HG02870 (cell line): Measurements from ENCODE around the gene ANKRD34B.
A peak's percentile ranks its signal among the peaks of the same experiment; 100 is the strongest.
"Not testable (repeated sequence)": the region's sequence is repeated elsewhere in the genome, so short reads cannot be mapped to it uniquely, and the experiment has no call there.

Experiments used
- ATAC-seq: cut with Tn5 transposase; IDR thresholded peaks from one replicate; pipeline ENCODE4 v1.9.1; 2021; ENCODE audit warnings: mild to moderate bottlenecking, moderate library complexity; ENCODE audit not compliant: unreplicated experiment

ANKRD34B gene

DNA sequence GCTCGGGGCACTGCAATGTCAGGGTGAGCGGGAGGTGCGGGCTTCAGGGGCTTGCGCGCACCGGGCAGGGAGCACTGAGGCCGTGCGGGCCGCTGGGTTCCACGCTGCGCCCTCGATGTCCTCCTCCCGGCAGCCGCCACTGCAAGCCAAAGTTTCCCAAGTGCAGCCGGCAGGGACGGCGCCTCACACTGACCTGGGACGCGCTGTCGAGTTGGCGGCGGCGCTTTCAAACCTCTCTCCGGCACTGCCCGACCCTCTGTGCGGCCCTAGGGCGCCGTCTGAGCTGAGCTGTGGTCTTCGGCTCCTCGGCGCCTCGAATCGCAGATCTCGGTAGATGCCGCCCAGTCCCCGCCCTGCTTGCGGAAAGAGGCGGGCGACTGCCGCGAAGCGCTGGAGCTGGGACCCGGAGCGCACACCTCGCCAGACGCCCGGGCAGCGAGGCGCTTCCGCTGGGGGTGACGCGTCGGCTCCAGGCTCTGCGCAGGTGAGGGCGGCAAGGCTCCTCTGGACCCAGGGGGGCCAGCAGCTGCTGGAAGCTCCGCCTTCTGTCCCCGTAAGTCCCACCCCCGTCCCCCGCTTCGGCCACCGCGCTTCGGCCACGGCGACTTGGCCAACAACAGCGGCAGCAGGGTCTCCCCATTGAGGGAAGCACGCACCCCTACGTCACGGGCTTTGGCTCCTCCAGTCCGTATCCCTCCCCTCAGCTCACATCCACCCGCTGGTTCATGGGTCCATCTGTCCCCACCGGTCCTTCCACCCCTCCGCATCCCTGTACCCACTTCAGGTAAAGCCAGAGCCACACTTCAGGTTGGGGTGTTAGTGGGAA lies at the start of gene ANKRD34B:
TSS of gene ANKRD34B (minus strand) at position 320 of the 826 bp plus-strand sequence. CDS start 10,261 bp downstream, outside the sequence.
- ATAC-seq, result no peak

DNA sequence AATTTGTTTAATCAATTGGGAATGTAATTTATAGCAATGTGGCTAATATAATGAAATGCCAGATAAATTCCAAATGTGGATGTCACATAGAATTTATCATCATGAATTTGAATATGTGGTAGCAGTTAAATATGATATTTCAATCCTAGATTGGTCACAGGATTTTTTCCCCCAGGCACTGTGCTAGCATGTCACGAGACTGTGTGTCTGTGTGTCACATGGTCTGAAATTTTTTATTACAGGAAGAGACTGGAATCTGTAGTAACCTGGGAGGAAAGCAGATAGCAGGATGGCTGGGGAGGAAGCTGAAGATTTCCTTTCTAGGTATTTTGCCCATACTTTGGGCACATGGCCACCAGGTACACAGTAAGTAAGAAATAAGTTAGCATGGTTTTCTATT lies 49.0 kb upstream of the ANKRD34B start:
- ATAC-seq, result no peak

DNA sequence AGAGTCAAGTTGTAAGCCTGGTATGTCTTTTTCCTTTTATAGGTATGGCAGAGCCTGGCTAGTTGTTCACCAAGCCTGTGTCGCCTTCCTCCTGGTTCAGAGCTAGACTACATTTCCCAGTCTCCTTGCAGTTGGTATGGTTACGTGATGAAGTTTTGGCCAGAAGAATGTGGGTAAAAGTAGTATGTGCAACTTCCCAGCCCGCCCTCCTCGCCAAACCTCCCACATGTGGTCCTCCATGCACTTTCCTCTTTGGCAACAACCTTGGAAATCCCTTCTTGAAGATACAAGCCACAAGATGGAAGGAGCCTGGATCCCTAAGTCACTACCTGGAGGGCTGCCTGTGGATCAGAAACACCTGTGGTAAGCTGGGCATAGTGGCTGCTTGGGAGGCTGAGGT lies 48.4 kb upstream of the ANKRD34B start:
- no peak for ATAC-seq

DNA sequence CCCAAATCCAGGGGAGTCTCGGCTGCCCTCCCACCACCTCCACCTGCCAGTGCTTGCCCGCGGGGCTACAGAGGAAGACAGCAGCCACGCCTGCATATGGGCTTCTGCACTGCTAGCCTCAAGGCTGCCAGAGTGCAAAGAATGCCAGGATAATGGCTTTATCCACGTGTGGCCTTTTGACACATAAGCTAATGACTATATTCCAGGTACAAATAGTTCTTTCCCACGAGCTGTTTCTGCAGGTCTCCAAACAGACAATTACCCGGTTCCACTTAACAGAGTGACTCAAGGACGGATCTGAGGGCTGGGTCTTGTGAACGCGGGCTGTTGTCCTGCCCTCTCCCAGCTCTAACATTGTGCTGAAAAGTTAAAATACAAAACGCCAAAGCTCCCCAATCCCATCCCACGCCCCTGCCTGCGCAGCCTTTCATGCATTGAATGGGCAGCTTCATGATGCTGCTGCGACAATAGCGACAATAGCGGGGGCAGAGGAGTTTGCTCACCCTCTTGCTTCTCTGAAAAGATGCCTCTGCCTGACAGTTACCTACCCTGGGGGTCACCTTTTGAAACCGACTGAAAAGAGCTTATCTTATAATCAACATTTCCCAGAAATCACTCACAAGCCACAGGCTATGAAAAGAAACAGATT lies 45.3 kb upstream of the ANKRD34B start:
- ATAC-seq, result no peak

DNA sequence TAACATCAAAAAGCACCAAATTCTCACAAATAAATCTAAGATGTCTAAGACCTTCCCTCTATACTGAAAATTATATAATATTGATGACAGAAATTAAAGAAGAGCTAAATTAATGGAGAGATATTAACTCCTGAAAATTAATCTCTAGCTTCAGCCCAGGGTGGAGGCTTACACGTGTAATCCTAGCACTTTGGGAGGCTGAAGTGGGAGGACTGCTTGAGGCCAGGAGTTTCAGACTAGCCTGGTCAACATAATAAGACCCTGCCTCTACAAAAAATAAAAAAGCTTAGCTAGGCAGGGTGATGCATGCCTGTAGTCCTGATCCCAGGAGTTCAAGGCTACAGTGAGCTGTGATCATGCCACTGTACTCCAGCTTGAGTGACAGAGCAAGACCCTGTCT lies 39.6 kb upstream of the ANKRD34B start:
- ATAC-seq, result no peak

DNA sequence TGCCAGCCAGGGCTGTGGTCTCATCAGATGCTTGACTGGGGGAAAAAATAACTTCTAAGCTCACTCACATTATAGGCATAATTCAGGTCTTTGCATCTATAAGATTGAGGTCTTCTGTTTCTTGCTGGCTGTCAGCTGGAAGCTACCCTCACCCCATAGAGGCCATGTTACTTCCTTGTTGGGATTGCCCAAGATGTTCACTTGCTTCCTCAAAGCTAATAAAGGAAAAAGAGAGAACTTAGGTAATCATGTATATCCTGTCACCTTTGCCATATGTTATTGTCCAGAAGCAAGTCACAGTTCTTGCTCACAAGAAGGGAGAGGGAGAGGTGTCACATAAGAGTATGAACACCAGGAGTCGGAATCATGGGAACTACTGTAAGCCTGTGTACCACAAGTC lies 38.7 kb upstream of the ANKRD34B start:
- ATAC-seq, result no peak

DNA sequence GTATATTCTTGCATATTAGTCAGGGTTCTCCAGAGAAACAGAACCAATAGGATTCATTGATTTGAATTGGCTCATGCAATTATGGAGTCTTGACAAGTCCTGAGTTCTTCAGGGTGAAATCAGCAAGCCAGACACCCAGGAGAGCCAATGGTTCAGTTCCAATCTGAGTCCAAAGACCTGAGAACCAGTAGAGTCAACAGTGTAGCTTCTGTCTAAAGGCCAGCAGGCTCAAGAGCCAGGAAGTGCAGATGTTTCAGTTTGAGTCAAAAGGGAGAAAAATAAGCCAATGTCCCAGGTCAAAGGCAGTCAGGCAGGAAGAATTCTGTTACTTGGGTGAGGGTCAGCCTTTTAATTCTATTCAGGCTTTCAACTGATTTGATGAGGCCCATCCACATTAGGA lies 37.8 kb upstream of the ANKRD34B start:
- peak; percentile 79 for ATAC-seq

DNA sequence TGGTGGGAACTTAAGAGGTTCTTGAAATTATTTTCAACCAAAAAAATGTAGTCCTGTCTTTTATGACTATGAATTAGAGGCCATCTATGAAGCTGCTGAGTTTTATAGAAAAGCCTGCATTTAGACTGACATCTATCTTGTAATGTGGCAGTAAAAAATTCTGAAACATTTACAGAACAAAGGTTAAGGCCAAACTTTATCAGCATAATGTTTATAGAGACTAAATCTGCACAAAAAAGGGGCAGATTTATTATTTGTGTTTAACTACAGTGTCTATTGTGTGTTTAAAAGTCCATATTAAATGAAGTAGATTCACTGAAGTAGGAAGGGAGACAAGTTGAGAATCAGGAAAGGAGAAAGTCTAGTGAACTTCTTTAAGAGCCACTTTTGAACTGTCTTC lies 37.3 kb upstream of the ANKRD34B start:
- no peak for ATAC-seq

DNA sequence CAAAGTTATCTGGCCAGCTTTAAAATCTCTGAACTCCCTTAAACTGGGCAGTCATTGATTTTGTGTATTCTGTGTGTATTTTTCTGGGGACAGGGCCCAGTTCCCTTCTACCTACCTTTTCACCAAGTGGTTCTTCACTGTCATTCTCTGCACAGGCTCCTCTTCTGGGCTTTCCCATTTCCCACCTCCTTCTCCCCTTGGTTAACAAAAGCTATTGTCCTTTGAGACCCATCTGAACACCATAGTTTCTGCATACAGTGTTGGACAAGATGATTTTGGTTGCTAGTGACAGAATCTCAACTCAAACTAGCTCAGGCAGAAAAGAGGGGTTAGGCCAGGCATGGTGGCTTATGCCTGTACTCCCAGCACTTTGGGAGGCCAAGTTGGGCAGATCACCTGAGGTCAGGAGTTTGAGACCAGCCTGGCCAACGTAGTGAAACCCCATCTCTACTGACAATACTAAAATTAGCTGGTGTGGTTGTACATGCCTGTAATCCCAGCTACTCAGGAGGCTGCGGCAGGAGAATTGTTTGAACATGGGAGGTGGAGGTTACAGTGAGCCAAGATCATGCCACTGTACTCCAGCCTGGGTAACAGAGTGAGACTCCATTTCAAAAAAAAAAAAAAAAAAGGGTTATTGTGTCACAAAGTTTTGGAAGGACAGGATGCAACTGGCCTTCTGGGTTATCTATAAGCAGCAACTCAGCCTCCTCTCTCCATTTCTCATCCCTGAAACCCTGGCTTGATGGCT lies 31.0 kb upstream of the ANKRD34B start:
- no peak for ATAC-seq

DNA sequence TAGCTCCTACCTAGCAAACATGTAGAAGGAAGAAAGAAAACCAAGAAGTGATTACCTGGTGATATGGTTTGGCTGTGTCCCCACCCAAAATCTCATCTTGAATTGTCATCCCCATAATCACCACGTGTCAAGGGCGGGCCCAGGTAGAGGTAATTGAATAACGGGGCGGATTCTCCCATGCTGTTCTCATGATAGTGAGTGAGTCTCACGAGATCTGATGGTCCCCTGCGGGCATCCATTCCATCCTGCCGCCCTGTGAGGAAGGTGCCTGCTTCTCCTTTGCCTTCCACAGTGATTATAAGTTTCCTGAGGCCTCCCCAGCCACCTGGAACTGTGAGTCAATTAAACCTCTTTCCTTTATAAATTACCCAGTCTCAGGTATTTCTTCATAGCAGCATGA lies 27.4 kb upstream of the ANKRD34B start:
- no peak for ATAC-seq

DNA sequence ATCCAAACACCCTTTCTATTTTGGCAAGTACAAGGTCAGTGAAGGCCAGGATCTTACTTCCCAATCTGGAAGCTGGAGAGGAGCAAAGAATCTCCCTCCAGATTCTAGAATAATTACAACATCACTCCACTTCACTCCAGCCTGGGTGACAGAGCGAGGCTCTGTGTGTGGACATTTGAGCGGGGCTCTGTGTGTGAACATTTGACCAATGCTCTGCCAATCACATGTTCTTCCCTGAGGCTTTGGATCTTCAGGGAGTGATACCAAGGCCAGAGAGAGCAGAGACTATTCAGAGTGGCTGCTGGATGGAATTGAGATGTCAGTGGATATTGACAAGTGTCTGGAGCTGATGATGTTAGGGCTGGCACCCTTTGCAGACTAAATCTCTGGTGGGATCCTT lies 24.7 kb upstream of the ANKRD34B start:
- no peak for ATAC-seq

DNA sequence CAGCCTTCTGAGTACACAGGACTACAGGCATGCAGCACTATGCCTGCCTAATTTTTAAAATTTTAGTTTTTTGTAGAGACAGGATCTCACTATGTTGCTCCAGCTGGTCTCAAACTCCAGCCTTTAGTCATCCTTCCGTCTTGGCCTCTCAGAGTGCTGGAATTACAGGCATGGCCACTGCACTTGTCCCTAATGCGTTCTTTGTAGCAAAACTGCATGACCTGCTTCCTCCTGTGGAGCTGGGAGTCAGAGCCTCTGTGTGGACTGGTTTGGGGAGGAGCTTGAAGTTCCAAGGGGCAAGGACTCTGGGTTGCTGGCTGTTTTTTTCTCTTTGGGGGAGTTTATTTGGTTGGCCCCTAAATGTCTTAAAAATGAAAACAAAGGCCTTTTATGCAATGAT lies 22.7 kb upstream of the ANKRD34B start:
- no peak for ATAC-seq

DNA sequence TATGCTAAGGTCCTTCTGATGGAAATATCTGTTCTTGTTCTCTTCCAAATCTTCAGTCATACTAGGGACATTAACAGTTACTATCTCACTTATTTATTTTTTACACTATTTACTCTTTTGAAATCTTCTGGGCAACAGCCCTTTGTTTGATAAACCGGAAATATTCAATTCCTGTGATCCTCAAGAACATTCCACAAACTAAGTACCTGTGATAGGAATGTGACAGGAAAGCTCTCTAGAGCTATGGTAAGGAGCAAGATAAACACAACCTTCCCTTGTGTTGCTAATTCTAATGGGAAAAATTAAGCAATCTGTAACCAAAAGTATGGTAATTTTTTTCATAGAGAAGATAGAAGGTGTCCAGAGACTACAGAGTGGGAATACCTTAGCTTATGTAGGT lies 22.0 kb upstream of the ANKRD34B start:
- no peak for ATAC-seq

DNA sequence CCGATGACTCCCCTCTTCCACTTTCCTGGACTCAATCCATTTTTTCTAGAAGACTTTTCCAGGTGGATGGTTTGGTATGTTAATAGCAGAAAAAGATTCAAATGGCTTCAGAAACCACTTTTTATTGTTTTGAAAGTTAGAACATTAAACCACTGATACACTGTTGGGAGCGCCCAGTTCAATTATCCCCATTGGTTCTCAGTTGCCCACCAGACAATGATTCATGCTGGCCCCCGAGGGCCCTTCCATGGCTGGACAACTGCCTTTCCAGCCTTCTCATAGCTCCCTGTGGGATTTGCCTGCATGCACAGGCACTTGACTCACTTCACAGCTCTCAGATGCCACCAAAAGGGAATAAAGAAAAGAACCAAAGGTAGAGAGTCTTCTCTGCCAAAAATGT lies 21.3 kb upstream of the ANKRD34B start:
- ATAC-seq, result no peak

DNA sequence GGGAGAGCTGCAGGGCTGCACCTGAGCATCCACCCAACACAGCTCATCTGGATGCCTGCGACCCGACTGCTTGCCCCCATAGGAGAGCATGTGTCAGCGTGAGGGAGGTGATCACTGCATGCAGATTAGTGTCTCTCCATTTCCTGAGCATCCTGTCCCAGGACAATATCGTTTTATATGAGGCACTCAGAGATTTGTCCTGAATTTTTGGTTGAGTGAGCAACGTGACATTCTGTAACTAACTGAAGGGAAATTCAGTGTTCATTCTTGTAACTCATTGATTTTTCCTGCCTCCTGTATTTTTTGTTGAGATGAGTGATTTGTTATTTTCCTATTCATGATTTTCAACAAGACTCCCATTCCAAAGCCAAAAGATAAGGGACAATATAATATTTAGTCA lies 20.7 kb upstream of the ANKRD34B start:
- ATAC-seq, result no peak

DNA sequence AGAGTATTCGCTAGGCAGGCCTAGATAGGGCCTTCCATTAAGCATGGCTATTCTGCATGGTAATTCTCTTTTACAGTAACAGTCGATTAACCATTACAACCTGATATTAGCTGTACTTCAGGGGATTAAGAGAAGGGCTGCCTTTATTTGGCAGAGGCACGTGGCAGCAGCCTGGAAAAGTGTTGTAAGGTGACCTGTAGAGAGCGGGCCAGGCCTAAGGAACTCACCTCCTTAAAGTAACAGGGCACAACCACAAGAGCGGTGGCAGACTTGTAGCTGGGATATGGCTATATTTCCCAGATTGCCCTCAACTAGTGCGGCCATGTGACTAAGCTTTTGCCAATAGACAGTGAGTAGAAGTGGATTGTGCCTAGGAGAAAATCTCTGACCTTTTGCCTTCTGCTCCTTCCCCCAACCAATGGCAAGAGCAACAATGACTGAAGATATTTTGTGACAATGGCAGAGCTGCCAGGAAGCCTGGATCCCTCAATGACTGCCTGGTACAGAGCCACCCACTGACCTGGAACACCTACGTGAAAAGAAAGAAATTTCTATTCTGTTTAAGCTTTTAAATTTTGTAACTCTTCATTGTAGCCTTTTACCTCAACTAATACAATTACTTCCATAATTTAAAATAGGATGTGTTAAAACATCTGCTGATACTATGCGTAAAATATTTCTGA lies 18.9 kb upstream of the ANKRD34B start:
- no peak for ATAC-seq

DNA sequence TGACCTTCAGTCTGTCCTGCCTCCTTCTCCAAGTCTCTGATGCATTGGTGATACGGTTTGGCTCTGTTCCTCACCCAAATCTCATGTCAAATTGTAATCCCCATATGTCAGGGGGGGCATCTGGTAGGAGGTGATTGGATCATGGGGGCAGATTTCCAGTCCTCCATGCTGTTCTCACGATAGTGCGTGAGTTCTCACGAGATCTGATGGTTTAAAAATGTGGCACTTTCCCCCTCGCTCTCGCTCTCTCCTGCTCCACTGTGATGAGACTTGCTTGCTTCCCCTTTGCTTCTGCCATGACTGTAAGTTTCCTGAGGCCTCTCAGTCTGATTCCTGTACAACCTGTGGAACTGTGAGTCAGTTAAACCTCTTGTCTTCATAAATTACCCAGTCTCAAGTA lies 14.7 kb upstream of the ANKRD34B start:
- ATAC-seq, result no peak

DNA sequence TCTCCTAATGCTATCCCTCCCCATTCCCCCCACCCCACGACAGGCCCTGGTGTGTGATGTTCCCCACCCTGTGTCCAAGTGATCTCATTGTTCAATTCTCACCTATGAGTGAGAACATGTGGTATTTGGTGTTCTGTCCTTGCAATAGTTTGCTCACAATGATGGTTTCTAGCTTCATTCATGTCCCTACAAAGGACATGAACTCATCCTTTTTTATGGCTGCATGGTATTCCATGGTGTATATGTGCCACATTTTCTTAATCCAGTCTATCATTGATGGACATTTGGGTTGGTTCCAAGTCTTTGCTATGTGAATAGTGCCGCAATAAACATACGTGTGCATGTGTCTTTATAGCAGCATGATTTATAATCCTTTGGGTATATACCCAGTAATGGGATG lies 10.2 kb upstream of the ANKRD34B start:
- ATAC-seq, result not testable (repeated sequence)

DNA sequence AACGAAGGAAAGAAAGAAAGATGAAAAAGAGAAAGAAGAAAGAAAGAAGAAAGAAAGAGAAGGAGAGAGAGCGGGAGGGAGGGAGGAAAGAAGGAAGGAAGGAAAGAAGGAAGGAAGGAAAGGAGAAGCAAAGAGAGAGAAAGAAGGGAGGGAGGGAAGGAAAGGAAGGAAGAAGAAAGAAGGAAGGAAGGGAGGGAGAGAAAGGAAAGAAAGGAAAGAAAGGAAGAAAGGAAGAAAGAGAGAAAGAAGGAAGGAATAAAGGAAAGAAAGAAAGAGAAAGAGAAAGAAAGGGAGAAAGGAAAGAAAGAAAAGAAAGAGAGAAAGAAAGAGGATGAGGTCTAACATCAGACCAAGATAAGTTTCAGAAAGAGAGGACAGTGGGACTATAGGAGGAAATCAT lies 9.0 kb upstream of the ANKRD34B start:
- no peak for ATAC-seq

DNA sequence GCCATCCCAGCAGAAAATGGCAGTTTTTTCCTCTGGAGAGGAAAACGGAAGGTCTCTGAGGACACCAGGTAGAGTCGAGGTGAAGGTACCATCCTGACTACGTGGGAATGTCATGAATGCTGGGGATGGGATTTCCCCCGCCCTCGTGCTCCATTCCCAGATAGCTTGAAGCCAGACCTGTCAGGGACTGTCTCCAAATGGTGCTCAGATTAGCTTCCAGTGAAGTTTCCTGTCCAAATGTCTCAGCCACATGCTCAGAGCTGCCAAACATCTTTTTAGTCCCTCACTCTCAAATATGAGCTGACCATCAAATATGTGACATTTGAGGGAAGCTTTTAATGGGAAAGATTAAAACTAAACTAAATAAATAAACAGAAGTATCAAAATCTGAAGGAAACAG lies 7.6 kb upstream of the ANKRD34B start:
- no peak for ATAC-seq

DNA sequence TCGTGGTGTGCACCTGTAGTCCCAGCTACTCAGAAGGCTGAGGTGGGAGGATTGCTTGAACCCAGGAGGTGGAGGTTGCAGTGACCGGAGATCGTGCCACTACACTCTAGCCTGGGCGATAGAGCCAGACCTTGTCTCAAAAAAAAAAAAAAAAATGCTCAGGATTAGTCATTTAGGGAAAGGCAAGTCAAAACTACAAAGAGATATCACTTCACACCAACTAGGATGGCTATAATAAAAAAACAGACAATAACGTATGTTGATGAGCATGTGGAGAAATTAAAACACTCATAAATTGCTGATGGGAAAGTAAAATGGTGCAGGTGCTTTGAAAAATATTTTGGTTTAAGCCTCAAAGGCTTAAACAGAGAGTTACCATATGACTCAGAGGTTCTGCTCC lies 6.3 kb upstream of the ANKRD34B start:
- no peak for ATAC-seq
